GM19467 (cell line): ENCODE results near the gene PDGFRA.

Experiments
- ATAC-seq: cut with Tn5 transposase; IDR thresholded peaks from one replicate; pipeline ENCODE4 v1.9.1; 2021; ENCODE audit warnings: mild to moderate bottlenecking, moderate library complexity; ENCODE audit not compliant: unreplicated experiment

PDGFRA gene

GRCh38 chr4:54255881-54256280 lies 26.8 kb downstream of the PDGFRA start:
- no peak for ATAC-seq

GRCh38 chr4:54256491-54257486 lies 27.7 kb downstream of the PDGFRA start:
- ATAC-seq = no peak

- no peak for ATAC-seq
Observed at GRCh38 chr4:54265366-54265765, 36.3 kb downstream of the PDGFRA start.

- ATAC-seq = no peak
Observed at GRCh38 chr4:54268151-54268550, 39.1 kb downstream of the PDGFRA start.

GRCh38 chr4:54271464-54271863 lies 42.4 kb downstream of the PDGFRA start:
- ATAC-seq = no peak

GRCh38 chr4:54272051-54272450 lies 43.0 kb downstream of the PDGFRA start:
- ATAC-seq = no peak

- ATAC-seq = no peak
Observed at GRCh38 chr4:54274264-54274663, 45.2 kb downstream of the PDGFRA start.

GRCh38 chr4:54274795-54275665 lies 45.9 kb downstream of the PDGFRA start:
- no peak for ATAC-seq

GRCh38 chr4:54276641-54277430 lies 47.7 kb downstream of the PDGFRA start:
- no peak for ATAC-seq

GRCh38 chr4:54277691-54278090 lies 48.6 kb downstream of the PDGFRA start:
- ATAC-seq = peak; percentile 70

- ATAC-seq = no peak
Observed at GRCh38 chr4:54278216-54278615, 49.1 kb downstream of the PDGFRA start.

GRCh38 chr4:54281054-54281766 lies 52.1 kb downstream of the PDGFRA start:
- ATAC-seq = no peak

- no peak for ATAC-seq
Observed at GRCh38 chr4:54282837-54283236, 53.7 kb downstream of the PDGFRA start.

- ATAC-seq = no peak
Observed at GRCh38 chr4:54289316-54289715, 60.2 kb downstream of the PDGFRA start.

GRCh38 chr4:54290980-54291379 lies 61.9 kb downstream of the PDGFRA start:
- ATAC-seq = no peak

- no peak for ATAC-seq
Observed at GRCh38 chr4:54296548-54297203, 67.6 kb downstream of the PDGFRA start.

GRCh38 chr4:54308110-54308509 lies 79.0 kb downstream of the PDGFRA start:
- ATAC-seq = no peak

GRCh38 chr4:54315561-54316538 lies 86.8 kb downstream of the PDGFRA start:
- ATAC-seq = peak; percentile 96
